Effector CD4-positive, alpha-beta T cell (primary cell): ENCODE results near the gene HMGB4.

Experiments
- DNase-seq: peaks from one replicate; pipeline ENCODE4 v3.0.0-alpha.2; 2020

Gene HMGB4

DNA sequence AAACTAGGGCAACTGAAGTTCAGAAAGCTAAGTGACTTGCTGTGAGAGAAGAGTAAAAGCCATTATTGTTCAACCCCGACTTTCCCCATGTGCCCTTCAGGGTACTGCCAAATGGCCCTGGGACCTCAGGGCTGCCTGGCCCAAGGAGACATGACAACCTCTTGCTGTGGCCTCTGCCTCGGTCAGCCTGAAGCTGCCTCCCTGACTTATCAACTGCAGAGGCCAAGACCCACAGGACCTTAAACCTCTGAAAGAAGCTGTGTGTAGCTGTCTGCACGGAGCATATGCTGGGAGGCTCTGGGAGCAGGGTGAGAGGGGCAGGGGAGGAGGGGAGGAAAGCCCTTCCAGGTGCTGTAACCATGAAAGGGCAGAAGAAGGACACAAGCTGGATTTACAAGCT, 35.9 kb downstream of the HMGB4 start:
- no peak for DNase-seq

GRCh38 chr1:33902486-33903209, 38.8 kb downstream of the HMGB4 start:
- DNase-seq, result no peak

- no peak for DNase-seq
These were observed 39.3 kb downstream of the HMGB4 start for GRCh38 chr1:33903210-33903589.

GRCh38 chr1:33905241-33905640, 41.4 kb downstream of the HMGB4 start:
- no peak for DNase-seq

GRCh38 chr1:33906156-33906555, 42.3 kb downstream of the HMGB4 start:
- no peak for DNase-seq

GRCh38 chr1:33908324-33908956, 44.6 kb downstream of the HMGB4 start:
- DNase-seq, result no peak
